ENCODE data around the gene MTRF1.
A peak's percentile ranks its signal among the peaks of the same experiment; 100 is the strongest.

Gene MTRF1

GRCh38 chr13:41263261-41263971 is at the start of gene MTRF1:
MTRF1 (minus strand) TSS chr13:41263576; CDS start chr13:41260907, 2,669 bp downstream.
- peak; percentile 79 to 97 (median 84) for DNase-seq
- intact Hi-C loops (cut with DNase I): loop anchor here (5.0 kb wide), 3 partner anchors 49 to 131 kb away; partner anchors contain the start of genes KBTBD6 and NAA16

GRCh38 chr13:41313117-41313516 is 49.7 kb upstream of the MTRF1 start:
- DNase-seq: no peak
- intact Hi-C loops (cut with DNase I): loop anchor here (5.0 kb wide), 1 partner anchor 51 kb away; the partner anchor contains the start of gene MTRF1

GRCh38 chr13:41312176-41312500 is 48.8 kb upstream of the MTRF1 start:
- DNase-seq: peak in 4 of 10 donors; percentile 6 to 85 (median 34)
- intact Hi-C loops (cut with DNase I): loop anchor here (5.0 kb wide), 1 partner anchor 50 kb away; the partner anchor contains the start of gene MTRF1

GRCh38 chr13:41311406-41312175 is 48.2 kb upstream of the MTRF1 start:
- DNase-seq: peak; percentile 20 to 91 (median 40)
- intact Hi-C loops (cut with DNase I): loop anchor here (1.0 to 5.0 kb wide), 2 partner anchors 49 to 117 kb away; partner anchors contain the start of genes KBTBD7 and MTRF1

GRCh38 chr13:41310963-41311405 is 47.6 kb upstream of the MTRF1 start, which contains the start of gene NAA16:
NAA16 (plus strand) TSS chr13:41311267; CDS start chr13:41311529, 262 bp downstream.
- intact Hi-C loops (cut with DNase I): loop anchor here (1.0 to 5.0 kb wide), 2 partner anchors 49 to 117 kb away; partner anchors contain the start of genes KBTBD7 and MTRF1

GRCh38 chr13:41307884-41308640 is 44.7 kb upstream of the MTRF1 start:
- intact Hi-C loops (cut with DNase I): no loop called here

More at GRCh38 chr13:41310963-41311405, 47.6 kb upstream of the MTRF1 start, which contains the start of gene NAA16:
- DNase-seq: peak; percentile 88 to 98 (median 90)

GRCh38 chr13:41306271-41307145 is 43.1 kb upstream of the MTRF1 start:
- no peak for DNase-seq
- intact Hi-C loops (cut with DNase I): no loop called here

More at GRCh38 chr13:41307884-41308640, 44.7 kb upstream of the MTRF1 start:
- no peak for DNase-seq

- intact Hi-C loops (cut with DNase I): no loop called here
- DNase-seq: no peak
Observed at GRCh38 chr13:41304551-41304950, 41.2 kb upstream of the MTRF1 start.

GRCh38 chr13:41302743-41303142 is 39.4 kb upstream of the MTRF1 start:
- intact Hi-C loops (cut with DNase I): no loop called here
- no peak for DNase-seq

GRCh38 chr13:41299316-41300094 is 36.1 kb upstream of the MTRF1 start:
- DNase-seq: no peak
- intact Hi-C loops (cut with DNase I): no loop called here

GRCh38 chr13:41296879-41297646 is 33.7 kb upstream of the MTRF1 start:
- intact Hi-C loops (cut with DNase I): no loop called here
- DNase-seq: no peak

- intact Hi-C loops (cut with DNase I): no loop called here
- no peak for DNase-seq
Observed at GRCh38 chr13:41295973-41296372, 32.6 kb upstream of the MTRF1 start.

GRCh38 chr13:41294914-41295313 is 31.5 kb upstream of the MTRF1 start:
- intact Hi-C loops (cut with DNase I): no loop called here

GRCh38 chr13:41293272-41293671 is 29.9 kb upstream of the MTRF1 start:
- intact Hi-C loops (cut with DNase I): no loop called here
- DNase-seq: no peak

More at GRCh38 chr13:41294914-41295313, 31.5 kb upstream of the MTRF1 start:
- DNase-seq: no peak

- intact Hi-C loops (cut with DNase I): no loop called here
- no peak for DNase-seq
Observed at GRCh38 chr13:41291246-41291645, 27.9 kb upstream of the MTRF1 start.

GRCh38 chr13:41289463-41289881 is 26.1 kb upstream of the MTRF1 start:
- DNase-seq: no peak
- intact Hi-C loops (cut with DNase I): no loop called here

GRCh38 chr13:41286370-41286769 is 23.0 kb upstream of the MTRF1 start:
- intact Hi-C loops (cut with DNase I): no loop called here
- no peak for DNase-seq

Measured in posterior cingulate gyrus (tissue), 11 donors.